HepG2 (cell line): Measurements from ENCODE around the gene LITAFD. TPM values are rescaled to one million over a fixed set of nuclear protein-coding genes. Genes with fewer than 3 reads are reported as not detected.

Source experiments
- BORCS8-MEF2B ChIP-seq: sonication (generic); formaldehyde crosslinking; IDR thresholded peaks from 2 replicates; pipeline ENCODE4 v1.8.0; 2022; ENCODE audit warnings: mild to moderate bottlenecking, missing genetic modification reagents
- HMGXB4 ChIP-seq, 2 experiments: sonication (generic) in 1 of 2; formaldehyde crosslinking in 1 of 2; IDR thresholded peaks; 2 replicates each; pipeline versions ENCODE4 v1.4.0 to v1.6.1; 2018 to 2020; ENCODE audit warnings: missing genetic modification reagents in 2 of 2, borderline replicate concordance in 1 of 2, low read depth in 1 of 2, mild to moderate bottlenecking in 1 of 2, missing biosample characterization in 1 of 2
- IKZF5 ChIP-seq: IDR thresholded peaks from 2 replicates; pipeline ENCODE4 v1.6.1; 2018; ENCODE audit warnings: missing genetic modification reagents, mild to moderate bottlenecking, missing compliant biosample characterization
- KLF12 ChIP-seq: sonication (generic); formaldehyde crosslinking; IDR thresholded peaks from 2 replicates; pipeline ENCODE4 v1.4.0; 2020; ENCODE audit warnings: missing genetic modification reagents, borderline replicate concordance
- NCOA5 ChIP-seq: sonication (generic); formaldehyde crosslinking; IDR thresholded peaks from 2 replicates; pipeline ENCODE4 v1.4.0; 2020; ENCODE audit warnings: missing genetic modification reagents
- NFE2L2 ChIP-seq: fragments of 150-350 bp; IDR thresholded peaks from 2 replicates; pipeline ENCODE4 v1.6.1; 2014; ENCODE audit warnings: low read length
- SYNCRIP ChIP-seq: fragments of 200-400 bp; formaldehyde crosslinking; IDR thresholded peaks from 2 replicates; pipeline ENCODE4 v1.6.1; 2018; ENCODE audit warnings: mild to moderate bottlenecking, low read depth, low read length; ENCODE audit not compliant: insufficient read depth
- ZKSCAN5 ChIP-seq: sonication (generic); formaldehyde crosslinking; IDR thresholded peaks from 2 replicates; pipeline ENCODE4 v1.5.1; 2020; ENCODE audit warnings: mild to moderate bottlenecking, missing genetic modification reagents
- ZNF329 ChIP-seq: sonication (generic); formaldehyde crosslinking; IDR thresholded peaks from 2 replicates; pipeline ENCODE4 v1.9.0; 2021; ENCODE audit warnings: low read depth, mild to moderate bottlenecking, missing genetic modification reagents
- ZNF451 ChIP-seq: sonication (generic); formaldehyde crosslinking; IDR thresholded peaks from 2 replicates; pipeline ENCODE4 v1.5.0; 2020; ENCODE audit warnings: mild to moderate bottlenecking, missing genetic modification reagents
- ZNF652 ChIP-seq: IDR thresholded peaks from 2 replicates; pipeline ENCODE4 v1.6.1; 2016; ENCODE audit warnings: low read depth, borderline replicate concordance
- ZNF704 ChIP-seq: sonication (generic); formaldehyde crosslinking; IDR thresholded peaks from 2 replicates; pipeline ENCODE4 v1.8.1; 2023; ENCODE audit warnings: mild to moderate bottlenecking, inconsistent platforms, moderate library complexity, missing genetic modification reagents, borderline replicate concordance
- ZNF850 ChIP-seq: sonication (generic); formaldehyde crosslinking; conservative IDR thresholded peaks from 2 replicates; pipeline ENCODE4 v1.9.0; 2021; ENCODE audit warnings: mild to moderate bottlenecking, missing genetic modification reagents
- polyA plus RNA-seq, 8 experiments: library from polyadenylated mRNA; depleted of rRNA in 3 of 8; stranded (reverse) in 7 of 8; unstranded in 1 of 8; fragments of >200 nt; fragmentation: Illumina TruSeq in 4 of 8; extraction: Trizol in 4 of 8; gene quantifications; 2 replicates each; pipeline versions ENCODE4 v1.2.1 to v1.2.3, GENCODE V29; 2011 to 2016; ENCODE audit warnings: low read depth in 4 of 8, missing spikeins in 1 of 8, mixed read lengths in 1 of 8; ENCODE audit not compliant: insufficient read depth in 1 of 8
- total RNA-seq, 5 experiments: library from RNA; depleted of rRNA; stranded (reverse); fragments of >200 nt; fragmentation: Illumina TruSeq; extraction: Trizol; gene quantifications; 2 replicates each; pipeline ENCODE4 v1.2.3, GENCODE V29; 2016; ENCODE audit warnings: low read depth in 1 of 5
- TF ChIP-seq, protein P1 (sequence below): sonication (generic); formaldehyde crosslinking; IDR thresholded peaks from 2 replicates; pipeline ENCODE4 v1.4.0; 2020; ENCODE audit warnings: missing genetic modification reagents, mild to moderate bottlenecking, borderline replicate concordance
- TF ChIP-seq, protein P2 (sequence below), 2 experiments: sonication (generic) in 1 of 2; formaldehyde crosslinking in 1 of 2; IDR thresholded peaks; 2 replicates each; pipeline versions ENCODE4 v1.6.1 to v1.9.0; 2014 to 2022; ENCODE audit warnings: antibody characterized with exemption in 1 of 2, borderline replicate concordance in 1 of 2, inconsistent platforms in 1 of 2, low read depth in 1 of 2, missing genetic modification reagents in 1 of 2

Gene LITAFD
- total and polyA plus RNA-seq, 2 of the 13 experiments (the other 11 are each of a cell fraction or from before 2014, with no cell fraction given): not detected

- TF ChIP-seq ZNF704 (CRISPR knock-in tag) (no peak; the same call in 1 of the 2 replicates), ZNF329 (CRISPR knock-in tag) (0 out of 2 replicates have a peak, but pooled peaks have one; percentile 51), NFE2L2 (no peak), ZKSCAN5 (CRISPR knock-in tag) (no peak), SYNCRIP (no peak), HMGXB4 (CRISPR knock-in tag; IDR thresholded peaks at IDR 0.05; ENCODE audit: borderline replicate concordance in 1 of 2, low read depth in 1 of 2) (no peak), NCOA5 (no peak), ZNF652 (peak; percentile 89; the same call in 1 of the 2 replicates), IKZF5 (CRISPR knock-in tag) (no peak; the same call in 1 of the 2 replicates), ZNF850 (CRISPR knock-in tag) (no peak), BORCS8-MEF2B (no peak), ZNF451 (CRISPR knock-in tag) (no peak; the same call in 1 of the 2 replicates), KLF12 (CRISPR knock-in tag) (no peak)
- TF ChIP-seq, protein P1, sequence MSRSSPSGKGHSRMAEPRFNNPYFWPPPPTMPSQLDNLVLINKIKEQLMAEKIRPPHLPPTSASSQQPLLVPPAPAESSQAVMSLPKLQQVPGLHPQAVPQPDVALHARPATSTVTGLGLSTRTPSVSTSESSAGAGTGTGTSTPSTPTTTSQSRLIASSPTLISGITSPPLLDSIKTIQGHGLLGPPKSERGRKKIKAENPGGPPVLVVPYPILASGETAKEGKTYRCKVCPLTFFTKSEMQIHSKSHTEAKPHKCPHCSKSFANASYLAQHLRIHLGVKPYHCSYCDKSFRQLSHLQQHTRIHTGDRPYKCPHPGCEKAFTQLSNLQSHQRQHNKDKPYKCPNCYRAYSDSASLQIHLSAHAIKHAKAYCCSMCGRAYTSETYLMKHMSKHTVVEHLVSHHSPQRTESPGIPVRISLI (CRISPR knock-in tag): no peak
- TF ChIP-seq, protein P2, sequence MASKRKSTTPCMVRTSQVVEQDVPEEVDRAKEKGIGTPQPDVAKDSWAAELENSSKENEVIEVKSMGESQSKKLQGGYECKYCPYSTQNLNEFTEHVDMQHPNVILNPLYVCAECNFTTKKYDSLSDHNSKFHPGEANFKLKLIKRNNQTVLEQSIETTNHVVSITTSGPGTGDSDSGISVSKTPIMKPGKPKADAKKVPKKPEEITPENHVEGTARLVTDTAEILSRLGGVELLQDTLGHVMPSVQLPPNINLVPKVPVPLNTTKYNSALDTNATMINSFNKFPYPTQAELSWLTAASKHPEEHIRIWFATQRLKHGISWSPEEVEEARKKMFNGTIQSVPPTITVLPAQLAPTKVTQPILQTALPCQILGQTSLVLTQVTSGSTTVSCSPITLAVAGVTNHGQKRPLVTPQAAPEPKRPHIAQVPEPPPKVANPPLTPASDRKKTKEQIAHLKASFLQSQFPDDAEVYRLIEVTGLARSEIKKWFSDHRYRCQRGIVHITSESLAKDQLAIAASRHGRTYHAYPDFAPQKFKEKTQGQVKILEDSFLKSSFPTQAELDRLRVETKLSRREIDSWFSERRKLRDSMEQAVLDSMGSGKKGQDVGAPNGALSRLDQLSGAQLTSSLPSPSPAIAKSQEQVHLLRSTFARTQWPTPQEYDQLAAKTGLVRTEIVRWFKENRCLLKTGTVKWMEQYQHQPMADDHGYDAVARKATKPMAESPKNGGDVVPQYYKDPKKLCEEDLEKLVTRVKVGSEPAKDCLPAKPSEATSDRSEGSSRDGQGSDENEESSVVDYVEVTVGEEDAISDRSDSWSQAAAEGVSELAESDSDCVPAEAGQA (IDR thresholded peaks at IDR 0.05; ENCODE audit: low read depth): no peak
- TF ChIP-seq, protein P2 (CRISPR knock-in tag; IDR thresholded peaks at IDR 0.05; ENCODE audit: borderline replicate concordance): no peak
Observed at GRCh38 chr16:8885674-8886592, 3.8 kb downstream of the LITAFD start (continued).
